Activated CD8-positive, alpha-beta memory T cell treated with anti-CD3 and anti-CD28 coated beads, Interleukin-2, amount 50 U/mL, for 4 hours (primary cell): ENCODE measurements around the gene LRP1B.
"Not testable (repeated sequence)": the region's sequence is repeated elsewhere in the genome, so short reads cannot be mapped to it uniquely, and the experiment has no call there.

Experiments used
- DNase-seq: peaks from one replicate; pipeline ENCODE4 v3.0.0-alpha.2; 2020

Gene LRP1B

DNA sequence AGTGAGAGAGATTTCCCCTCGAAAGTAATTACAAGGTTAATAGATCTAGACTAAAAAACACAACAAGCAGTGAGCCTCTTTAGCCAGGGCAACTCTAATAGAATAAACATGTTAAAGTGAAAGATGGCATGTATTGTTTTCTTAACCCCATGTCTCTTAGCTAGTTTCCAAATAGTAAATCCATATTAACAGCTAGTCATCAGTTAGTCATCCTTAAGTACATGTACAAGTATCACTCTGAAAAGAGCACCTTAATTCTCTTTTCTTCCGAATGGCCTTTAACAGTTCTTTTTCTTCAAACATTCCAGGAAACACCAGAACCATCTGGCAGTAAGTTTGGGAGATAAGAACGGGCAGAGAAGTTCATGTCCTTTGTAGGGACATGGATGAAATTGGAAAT lies 1480.0 kb downstream of the LRP1B start:
- DNase-seq = no peak

DNA sequence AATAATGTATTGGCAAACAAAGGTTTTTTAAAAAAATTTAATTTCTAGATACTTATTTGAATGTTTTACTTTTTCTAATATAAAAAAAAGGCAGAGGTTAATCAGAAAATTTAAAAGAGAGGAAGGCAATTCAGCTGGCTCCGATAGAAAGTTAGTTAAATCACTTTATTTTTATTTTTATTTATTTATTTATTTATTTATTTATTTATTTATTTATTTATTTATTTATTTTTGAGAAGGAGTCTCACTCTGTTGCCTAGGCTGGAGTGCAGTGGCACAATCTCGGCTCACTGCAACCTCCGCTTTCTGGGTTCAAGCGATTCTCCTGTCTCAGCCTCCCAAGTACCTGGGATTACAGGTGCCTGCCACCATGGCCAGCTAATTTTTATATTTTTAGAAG lies 1480.7 kb downstream of the LRP1B start:
- DNase-seq = not testable (repeated sequence)

DNA sequence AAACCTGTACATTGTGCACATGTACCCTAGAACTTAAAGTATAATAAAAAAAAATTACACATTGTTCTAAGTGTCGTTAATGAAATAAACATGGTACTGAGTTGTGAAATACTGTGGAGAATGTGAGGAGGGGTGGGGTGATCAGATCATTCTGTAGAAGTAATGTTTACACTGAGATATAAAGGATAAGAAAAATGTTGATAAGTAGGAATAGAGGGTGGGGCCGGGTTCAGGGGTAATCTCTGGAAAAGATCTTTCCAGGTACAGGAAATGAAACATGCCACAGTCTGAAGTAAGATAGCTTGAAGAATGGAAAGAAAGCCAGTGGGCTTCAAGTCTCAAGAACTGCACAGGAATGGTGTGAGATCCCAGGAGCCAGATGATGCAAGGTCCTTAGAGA lies 1482.4 kb downstream of the LRP1B start:
- DNase-seq = no peak

DNA sequence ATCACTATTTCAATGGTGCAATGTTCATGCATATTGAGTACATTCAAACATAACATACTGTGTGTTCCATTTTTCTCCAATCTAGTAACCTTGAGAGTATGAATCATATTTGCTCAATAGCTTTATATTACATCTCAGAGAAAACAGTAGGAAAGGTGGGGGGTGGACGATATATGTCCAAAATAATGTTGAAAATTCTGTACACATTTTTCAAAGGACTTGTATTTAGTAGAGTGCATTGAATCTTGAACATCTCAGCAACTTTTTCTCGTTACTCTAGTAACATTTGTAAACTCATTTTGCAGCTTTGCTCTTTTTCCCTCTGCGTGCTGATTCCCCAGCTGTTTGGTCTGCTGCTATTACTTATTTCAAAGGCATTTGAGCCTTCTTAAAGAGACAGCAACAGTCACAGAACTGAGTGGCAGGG lies 1487.0 kb downstream of the LRP1B start:
- no peak for DNase-seq

DNA sequence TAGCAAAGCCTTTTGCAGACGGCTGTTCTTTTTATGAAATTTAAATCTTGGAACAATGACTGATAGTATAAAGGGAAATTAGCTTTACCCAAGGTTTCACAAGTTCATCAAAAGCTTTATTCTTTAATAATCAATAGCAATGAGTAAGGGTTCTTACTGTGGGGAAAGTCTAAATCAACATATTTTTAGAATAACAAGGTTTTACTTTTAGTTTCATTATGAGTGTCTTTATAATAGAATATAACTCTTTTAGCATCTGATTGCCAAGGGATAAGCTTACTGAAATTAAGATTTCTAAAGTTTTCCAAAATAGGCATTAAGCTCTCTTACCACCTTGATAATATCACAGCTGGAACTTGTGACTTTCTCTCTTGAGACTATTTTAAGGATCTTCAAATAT lies 1489.7 kb downstream of the LRP1B start:
- DNase-seq = no peak

DNA sequence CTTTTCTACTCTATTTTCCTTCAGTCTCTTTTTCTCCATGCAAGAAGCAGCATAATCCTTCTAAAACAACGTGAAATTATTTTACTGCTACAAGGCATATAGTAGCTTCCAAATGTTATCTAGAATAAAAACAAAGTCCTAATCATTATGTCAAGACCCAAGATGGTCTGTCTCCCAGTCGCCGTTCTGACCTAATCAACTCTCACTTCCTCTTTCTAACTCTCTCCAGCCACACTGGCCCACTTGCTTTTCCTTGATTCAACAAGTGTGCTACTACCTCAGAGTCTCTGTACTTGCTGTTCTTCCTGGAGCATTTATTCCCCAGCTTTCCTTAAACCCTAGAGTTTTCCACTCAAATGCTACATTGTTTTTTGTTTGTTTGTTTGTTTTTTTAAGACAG lies 1491.2 kb downstream of the LRP1B start:
- DNase-seq = no peak

DNA sequence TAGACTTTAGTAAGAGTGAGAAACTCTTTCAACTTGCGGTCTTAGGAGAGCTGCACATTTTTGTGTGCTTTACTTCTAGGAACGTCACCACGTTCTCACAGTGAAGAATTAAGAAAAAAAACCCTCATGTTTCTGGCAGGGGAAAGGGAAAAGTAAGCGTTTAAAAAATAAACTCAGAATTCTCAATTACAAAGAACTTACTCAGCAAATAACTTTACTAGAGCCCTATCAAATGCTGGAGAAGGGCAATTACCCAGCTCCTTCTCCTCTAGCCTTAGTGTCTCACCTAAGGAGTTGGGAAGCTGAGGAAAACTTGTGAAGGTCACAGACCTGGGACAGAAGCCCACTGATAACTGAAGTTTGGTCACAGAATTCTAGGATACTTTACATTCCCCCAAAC lies 1500.3 kb downstream of the LRP1B start:
- DNase-seq = no peak

DNA sequence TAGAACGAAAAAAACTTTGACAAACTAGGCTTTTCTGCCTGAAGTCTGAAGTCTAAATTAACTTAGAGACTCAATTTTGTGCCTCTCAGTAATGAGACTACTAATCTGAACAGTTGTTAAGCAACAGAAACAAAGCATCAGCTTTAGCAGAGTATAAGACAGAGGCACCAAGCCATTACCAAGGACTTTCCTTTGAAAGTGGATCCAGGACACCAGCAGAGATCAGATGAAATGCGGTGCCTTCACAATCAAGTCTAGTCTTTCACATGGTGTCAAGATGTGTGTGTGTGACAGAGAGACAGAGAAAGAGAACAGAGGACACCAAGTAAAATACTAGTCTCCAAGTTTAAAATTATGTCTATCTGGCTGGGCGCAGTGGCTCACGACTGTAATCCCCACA lies 1502.9 kb downstream of the LRP1B start:
- DNase-seq = no peak

DNA sequence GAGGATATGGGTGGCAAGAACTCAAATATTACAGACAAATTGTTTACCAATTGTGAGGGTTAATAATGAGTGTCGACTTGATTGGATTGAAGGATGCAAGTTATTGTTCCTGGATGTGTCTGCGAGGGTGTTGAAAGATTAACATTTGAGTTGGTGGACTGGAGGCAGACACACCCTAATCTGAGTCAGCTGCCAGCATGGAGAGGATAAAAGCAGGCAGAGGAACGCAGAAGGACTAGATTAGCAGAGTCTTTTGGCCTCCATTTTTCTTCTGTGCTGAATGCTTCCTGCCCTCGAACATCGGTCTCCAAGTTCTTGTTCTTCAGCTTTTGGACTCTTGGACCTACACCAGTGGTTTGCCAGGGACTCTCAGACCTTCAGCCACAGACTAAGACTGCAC lies 1503.7 kb downstream of the LRP1B start:
- DNase-seq = no peak

DNA sequence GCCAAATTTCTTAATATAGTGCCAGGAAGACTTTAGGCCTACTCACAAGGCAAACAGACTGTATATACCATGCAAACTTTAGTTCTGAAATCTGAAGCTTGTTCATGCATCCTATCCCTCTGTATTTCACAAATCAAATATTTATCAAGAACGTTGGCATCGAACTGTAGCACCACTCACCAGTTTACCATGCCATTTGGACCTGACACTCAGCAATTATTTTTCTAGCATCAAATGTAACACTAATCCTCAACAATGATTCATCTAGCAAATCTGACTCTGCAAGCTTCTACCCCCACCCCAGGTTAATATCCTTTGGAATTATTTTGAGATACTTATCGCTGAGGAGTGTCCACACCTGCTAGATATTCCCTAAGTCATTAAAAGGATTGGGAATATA lies 1506.6 kb downstream of the LRP1B start:
- DNase-seq = no peak

DNA sequence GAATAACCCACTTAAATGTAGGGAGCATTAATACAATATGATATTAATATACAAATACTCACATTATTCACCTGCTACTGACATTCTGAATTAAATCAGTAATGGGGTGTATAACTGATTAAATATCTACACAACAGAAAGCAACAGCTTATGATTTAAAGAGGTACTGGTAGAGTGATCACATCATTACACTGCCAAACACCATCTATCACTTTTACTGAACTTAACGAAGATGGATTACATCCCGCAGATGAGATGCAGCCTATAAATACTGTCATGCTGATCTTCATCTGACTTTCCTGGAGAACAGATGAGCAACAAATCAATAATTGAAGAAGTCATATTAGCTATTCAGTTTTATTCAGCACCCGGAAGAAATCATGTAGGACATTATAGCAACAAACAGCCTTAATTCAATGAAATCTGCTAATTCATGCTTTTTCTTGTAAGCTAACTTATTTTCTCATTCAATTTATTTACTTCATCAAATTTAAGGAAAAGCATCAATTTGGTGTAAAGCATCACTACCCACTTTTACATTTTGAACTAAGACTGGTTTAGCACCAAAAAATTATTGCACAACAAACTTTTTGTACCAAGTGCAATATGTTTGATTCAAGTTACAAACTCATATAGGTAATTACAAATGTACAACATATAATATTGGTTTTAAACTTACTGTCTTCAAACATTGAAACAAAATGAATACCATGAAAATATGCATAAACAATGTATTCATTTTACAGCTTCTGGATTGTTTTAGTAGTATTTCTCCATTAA lies 1509.0 kb downstream of the LRP1B start:
- no peak for DNase-seq

DNA sequence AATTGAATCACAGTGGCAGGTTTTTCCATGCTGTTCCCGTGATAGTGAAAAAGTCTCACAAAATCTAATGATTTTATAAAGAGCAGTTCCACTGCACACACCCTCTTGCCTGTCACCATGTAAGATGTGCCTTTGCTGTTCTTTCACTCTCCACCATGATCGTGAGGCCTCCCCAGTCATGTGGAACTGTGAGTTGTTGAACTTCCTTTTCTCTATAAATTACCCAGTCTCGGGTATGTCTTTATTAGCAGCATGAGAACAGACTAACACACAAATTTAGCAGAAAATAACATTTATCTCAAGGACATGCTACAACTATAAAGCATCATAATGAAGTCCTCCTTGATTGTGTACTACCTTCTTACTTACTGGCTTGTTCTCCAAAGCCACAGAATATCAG lies 1526.0 kb downstream of the LRP1B start:
- DNase-seq = no peak

DNA sequence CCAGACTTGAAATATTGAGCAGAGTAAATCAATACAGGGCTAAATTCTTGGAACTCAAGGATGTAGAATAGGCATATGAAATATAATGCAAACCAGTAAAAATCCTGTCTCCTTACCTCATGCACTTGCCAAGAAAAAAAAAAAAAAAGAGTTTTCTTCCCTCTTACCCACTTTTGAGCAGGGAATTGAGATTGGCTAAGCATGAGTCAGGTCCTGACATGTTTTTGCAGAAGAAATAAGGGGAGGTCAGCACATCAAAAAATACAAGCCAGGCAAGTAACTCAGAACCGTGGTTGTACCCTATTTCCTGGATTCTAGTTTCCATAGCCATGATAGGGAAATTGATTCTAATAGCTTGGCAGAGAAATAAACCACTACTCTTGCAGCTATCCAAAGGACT lies 1526.7 kb downstream of the LRP1B start:
- DNase-seq = no peak

DNA sequence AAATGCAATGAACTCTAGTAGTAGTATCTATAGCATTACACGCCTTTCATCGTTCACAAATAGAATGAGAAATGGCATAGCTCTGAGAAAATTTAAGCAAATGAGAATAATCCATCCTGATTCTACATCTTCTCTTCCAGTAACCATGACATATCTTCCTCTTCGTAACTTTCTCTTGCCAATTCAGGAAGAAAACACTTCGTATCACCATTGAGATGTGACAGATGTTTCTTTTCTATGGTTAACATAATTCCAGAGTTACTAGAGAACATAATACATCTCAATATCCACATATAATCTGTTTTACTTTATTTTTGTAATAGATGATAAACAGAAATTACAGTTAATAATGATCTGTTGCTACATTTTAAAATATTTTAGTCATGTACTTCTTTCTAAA lies 1527.4 kb downstream of the LRP1B start:
- DNase-seq = no peak

DNA sequence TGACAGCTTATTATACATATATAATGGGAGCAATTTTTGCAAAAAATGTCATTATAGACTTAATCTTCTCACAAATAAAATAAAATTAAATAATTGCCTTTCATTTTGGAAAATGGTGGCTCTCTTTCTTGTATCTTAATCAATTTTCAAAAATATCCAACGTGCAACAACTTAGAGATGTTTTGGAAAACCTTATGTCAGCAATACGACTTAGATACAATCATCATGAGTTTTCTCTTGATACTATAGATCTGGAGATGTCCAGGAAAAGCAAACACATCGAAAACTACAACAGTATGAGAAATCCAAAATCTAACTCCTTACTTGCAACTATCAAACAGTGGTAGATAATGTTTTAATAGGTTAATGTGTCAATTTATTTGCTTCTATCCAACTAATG lies 1529.0 kb downstream of the LRP1B start:
- no peak for DNase-seq

DNA sequence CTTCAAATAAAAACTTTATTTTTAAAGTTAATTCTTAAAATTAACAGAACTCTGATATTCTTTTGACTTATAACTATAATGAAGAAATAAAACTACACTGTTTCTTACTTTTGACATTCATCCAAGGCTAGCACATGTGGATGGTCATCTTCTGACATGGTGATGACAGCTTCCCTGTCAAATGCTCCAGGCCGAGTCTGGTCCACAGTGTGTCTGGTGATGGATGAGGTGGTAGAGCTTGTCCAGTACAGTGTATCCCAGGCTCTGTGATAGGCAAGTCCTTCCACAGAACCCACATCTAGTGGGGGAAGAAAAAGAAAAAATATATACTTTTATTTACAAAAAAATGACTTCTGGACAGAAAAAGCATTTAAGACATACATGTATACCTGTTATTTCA lies 1529.5 kb downstream of the LRP1B start:
- no peak for DNase-seq

DNA sequence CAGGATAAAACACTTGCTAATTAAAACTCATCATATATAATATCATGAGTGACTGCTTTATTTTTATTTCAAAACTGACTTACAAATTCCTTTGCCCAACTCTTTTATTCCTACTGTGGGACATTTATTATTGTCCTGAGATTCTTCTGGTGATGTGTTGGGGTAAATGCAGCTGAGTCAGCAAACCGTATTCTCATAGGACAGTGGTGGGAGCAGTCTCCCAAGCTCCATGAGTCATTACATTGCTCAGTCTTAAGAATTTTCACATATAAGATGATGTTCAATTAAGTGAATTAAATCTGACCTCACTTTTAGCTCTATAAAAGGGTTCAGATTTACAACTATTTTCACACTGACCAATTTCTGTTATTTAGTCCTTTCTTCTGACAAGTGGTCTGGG lies 1530.7 kb downstream of the LRP1B start:
- no peak for DNase-seq

DNA sequence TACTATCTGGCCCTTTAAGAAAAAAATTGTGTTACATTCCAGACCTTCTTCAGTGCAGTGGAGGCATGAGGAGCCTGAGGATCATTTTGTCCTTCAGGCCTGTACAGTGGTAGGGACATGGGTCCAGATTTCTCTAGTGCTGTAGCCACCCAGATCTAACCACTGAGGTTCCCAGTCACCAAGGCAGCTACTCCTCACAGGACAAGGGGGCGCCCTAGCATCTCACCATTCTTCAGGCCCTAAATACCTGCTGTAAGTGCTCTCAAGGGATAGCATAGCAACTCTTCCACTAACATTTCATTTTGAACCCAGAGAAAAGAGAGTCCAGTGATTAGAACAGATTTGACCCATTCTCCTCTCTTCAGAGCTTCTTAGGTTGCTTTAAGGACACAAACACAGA lies 1533.0 kb downstream of the LRP1B start:
- no peak for DNase-seq

DNA sequence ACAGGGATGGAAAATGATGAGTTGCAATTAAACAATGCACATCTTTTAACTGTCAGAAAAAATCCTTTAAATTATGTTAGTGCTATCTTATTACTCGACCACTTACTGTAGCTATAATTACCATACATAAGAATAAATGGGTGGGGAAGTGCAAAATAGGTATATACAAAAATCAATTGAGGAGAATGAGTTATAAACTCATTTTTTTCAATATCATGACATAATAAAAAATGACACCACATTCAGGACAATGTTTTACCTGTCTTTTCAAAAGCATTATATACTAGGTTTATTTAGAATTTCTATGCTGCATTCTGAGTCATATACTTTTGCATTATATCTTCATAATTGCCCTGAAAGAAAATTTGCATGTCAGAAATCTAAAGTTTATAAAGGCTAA lies 1533.6 kb downstream of the LRP1B start:
- no peak for DNase-seq

DNA sequence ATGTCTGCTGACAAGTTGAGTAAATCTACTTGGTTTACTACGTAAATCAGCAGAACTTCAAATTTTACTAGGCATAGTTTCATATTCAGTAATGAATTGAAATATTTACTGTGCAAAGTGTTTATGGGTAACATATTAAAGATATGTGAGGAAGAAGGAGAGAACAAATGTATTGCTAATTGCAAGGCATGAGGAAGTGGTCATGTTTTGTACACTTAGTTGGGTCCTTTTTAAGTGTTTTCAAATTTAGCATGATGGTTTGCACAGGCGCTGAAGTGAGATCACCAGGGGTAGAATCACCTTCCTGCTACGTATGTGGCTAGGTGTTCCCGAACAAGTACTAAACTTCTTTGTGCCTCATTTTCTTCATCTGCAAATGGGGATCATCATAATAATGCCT lies 1534.4 kb downstream of the LRP1B start:
- no peak for DNase-seq

DNA sequence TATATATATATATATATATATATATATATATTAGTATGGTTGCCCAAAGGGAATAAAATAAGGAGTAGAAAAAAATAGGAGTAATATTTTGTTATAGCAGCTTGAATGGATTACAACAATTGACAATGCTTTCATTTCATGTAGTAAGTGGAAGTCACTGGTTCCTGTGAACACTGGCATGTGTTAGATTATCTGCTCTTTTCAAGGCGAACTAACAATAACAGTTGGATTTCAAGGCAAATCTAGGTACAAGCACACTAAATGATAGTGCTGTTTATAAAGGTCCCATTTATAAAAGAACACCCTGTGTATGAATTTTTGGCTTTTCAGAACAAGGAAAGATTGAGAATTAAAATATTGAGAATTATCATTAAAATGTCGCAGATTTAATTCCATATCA lies 1535.7 kb downstream of the LRP1B start:
- DNase-seq = no peak

DNA sequence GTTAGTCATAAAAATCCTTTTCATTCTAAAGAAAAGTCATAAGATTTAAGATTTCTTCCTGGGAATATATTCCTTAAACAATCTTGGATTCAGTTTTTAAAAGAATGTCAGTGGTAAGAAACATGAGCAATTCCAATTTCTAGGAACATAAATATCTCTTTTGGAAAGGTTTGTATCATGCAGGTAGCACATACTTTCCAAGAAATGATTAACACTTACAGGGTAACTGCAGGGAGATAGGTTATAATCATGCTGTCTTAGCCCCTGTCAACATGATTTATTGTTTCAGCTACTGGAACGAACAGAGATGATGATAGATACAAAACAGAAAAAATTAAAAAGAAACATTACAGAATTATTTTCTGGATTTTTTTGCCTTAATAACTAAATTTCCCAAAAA lies 1537.7 kb downstream of the LRP1B start:
- DNase-seq = no peak

DNA sequence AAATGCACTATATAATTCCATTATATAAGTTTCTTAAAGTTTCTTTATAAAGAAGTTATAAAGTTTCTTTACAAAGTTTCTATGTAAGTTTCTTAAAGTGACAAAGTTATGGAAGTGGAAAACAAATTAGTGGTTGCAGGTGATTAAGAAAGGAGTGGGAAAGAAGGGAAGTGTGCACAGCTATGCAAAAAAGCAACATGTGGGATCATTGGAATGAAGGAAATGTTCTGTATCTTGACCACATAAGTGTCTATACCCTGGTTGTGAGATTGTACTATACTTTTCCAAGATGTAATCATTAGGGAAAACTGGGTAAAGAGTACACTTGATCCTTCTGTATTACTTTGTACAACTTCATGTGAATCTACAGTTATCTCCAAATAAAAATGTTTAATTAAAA lies 1541.1 kb downstream of the LRP1B start:
- no peak for DNase-seq

DNA sequence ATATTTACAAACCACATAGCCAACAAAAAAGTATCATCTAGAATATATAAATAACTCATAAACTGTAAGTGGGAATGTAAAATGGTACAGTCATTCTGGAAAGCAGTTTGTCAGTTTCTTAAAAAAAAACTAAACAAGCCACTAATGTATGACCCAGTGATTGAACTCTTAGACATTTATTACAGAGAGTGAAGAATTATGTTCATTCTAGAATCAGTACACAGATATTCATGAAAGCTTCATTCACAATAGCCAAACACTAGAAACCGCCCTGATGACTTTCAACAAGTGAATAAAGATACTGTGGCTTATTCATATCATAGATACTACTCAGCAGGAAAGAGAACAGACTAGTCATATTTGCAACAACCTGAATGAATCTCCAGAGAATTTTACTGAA lies 1541.5 kb downstream of the LRP1B start:
- DNase-seq = no peak

DNA sequence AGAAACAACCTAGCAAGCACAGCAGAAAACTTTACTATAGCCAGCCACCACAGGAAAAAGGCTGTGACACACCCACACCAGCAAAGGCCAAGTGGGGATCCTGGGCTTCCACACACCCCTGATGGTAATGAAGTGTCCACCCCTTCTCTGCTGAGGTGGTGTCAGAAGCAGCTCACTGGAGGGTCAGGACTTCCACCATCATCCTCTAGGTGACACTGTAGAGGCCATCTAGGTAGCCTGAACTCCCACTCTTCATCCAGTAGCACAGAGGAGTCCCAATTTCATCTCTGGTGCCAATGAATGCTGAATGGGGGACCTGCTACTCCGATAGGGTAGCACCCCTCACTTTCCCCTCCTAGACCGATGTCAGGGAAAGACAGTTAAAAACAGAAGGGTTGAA lies 1544.4 kb downstream of the LRP1B start:
- DNase-seq = no peak

DNA sequence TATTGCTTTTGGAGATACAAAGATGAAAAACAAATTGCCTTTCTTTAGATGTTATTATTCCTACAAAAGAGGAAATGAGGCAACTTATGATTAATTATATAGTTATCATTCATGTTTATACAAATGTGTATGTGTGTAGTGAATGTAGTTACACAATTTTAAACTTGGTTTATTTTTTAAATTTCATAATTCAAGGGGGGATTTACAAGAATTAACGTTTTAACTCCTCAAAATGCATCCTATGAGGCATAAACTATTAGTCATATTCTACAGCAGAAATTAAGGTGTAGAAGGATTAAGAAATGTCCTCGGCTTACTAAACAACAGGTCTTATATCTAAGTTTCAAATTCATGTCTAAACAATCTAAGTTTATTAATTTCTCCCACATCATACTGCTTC lies 1545.8 kb downstream of the LRP1B start:
- no peak for DNase-seq
